Prostate gland (tissue), 2 donors: Measurements from ENCODE around the gene CTTNBP2NL. TPM values are rescaled to one million over a fixed set of nuclear protein-coding genes. Genes with fewer than 3 reads are reported as not detected.

ENCODE experiments used
- DNase-seq: peaks from one replicate; pipeline ENCODE4 v3.0.0-alpha.2; 2019; ENCODE audit warnings: low spot score
- H3K27ac ChIP-seq, 2 donors: fragments of 200-600 bp; sonication (generic); 2 replicates each; pipeline ENCODE4 v1.5.1; 2017 to 2019
- H3K27me3 ChIP-seq: fragments of 200-600 bp; sonication (generic); replicated peaks from 2 replicates; pipeline ENCODE4 v1.5.1; 2019; ENCODE audit not compliant: insufficient read depth
- H3K36me3 ChIP-seq, 2 donors: fragments of 200-600 bp; sonication (generic); 1 replicate in 1 of 2; 2 replicates in 1 of 2; pipeline versions ENCODE4 v1.5.1 to v1.8.1; 2017 to 2019
- H3K4me1 ChIP-seq: fragments of 200-600 bp; sonication (generic); replicated peaks from 2 replicates; pipeline ENCODE4 v1.5.1; 2019
- H3K4me3 ChIP-seq, 2 donors: fragments of 200-600 bp; sonication (generic); 2 replicates each; pipeline ENCODE4 v1.5.1; 2017 to 2019
- H3K9me3 ChIP-seq: fragments of 200-600 bp; sonication (generic); 2 replicates; pipeline ENCODE4 v1.5.1; 2017
- POLR2A ChIP-seq: fragments of 450-650 bp; IDR thresholded peaks from one replicate; pipeline ENCODE4 v1.6.1; 2016; ENCODE audit warnings: antibody characterized with exemption, mild to moderate bottlenecking
- POLR2AphosphoS5 ChIP-seq: sonication (generic); formaldehyde crosslinking; IDR thresholded peaks from one replicate; pipeline ENCODE4 v1.6.1; 2017; ENCODE audit warnings: antibody characterized with exemption
- WGBS: methylation state at CpG from one replicate; pipeline ENCODE4 v1.1.5; 2018; 5-methylcytosine and 5-hydroxymethylcytosine counted together
- intact Hi-C: fragments of 100-400 bp; cut with DNase I; formaldehyde crosslinking; loops from one replicate; pipeline ENCODE4 v1.14.2; 2022
- total RNA-seq, 2 donors: library from RNA; depleted of rRNA; stranded (reverse); fragments of >200 nt; gene quantifications; one replicate each; pipeline ENCODE4 v1.1.0, GENCODE V29; 2016
- TF ChIP-seq, protein P1 (sequence below), 4 experiments: fragments of 200-600 bp in 2 of 4; fragments of 450-650 bp in 2 of 4; sonication (generic) in 2 of 4; IDR thresholded peaks; 1 replicate in 3 of 4; 2 replicates in 1 of 4; pipeline ENCODE4 v1.5.1; 2016 to 2019; ENCODE audit warnings: antibody characterized with exemption in 4 of 4, mild to moderate bottlenecking in 2 of 4, moderate library complexity in 2 of 4

Gene CTTNBP2NL
- total RNA-seq, 2 donors from 2014 or later: 10.6 to 15.2 TPM

- H3K36me3 ChIP-seq: no peaks in the 10 kb centered on the region
- TF ChIP-seq POLR2A (no peak), POLR2AphosphoS5 (no peak)
- TF ChIP-seq, protein P1, sequence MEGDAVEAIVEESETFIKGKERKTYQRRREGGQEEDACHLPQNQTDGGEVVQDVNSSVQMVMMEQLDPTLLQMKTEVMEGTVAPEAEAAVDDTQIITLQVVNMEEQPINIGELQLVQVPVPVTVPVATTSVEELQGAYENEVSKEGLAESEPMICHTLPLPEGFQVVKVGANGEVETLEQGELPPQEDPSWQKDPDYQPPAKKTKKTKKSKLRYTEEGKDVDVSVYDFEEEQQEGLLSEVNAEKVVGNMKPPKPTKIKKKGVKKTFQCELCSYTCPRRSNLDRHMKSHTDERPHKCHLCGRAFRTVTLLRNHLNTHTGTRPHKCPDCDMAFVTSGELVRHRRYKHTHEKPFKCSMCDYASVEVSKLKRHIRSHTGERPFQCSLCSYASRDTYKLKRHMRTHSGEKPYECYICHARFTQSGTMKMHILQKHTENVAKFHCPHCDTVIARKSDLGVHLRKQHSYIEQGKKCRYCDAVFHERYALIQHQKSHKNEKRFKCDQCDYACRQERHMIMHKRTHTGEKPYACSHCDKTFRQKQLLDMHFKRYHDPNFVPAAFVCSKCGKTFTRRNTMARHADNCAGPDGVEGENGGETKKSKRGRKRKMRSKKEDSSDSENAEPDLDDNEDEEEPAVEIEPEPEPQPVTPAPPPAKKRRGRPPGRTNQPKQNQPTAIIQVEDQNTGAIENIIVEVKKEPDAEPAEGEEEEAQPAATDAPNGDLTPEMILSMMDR (IDR thresholded peaks at IDR 0.05): no peak
- WGBS: 89% methylated on average over 5 of the region's 5 CpGs
- H3K4me3 ChIP-seq: no peak overlapping the region
- H3K27me3 ChIP-seq: no peaks in the 10 kb centered on the region
- no peaks in the 10 kb centered on the region for H3K4me1 ChIP-seq
- no peak overlapping the region for H3K27ac ChIP-seq
- intact Hi-C loops: no loop called here
- H3K9me3 ChIP-seq: no peaks in the 10 kb centered on the region
- DNase-seq: no peak
Observed at GRCh38 chr1:112488141-112488540, 92.1 kb downstream of the CTTNBP2NL start.

GRCh38 chr1:112492076-112492475 is 96.1 kb downstream of the CTTNBP2NL start:
- TF ChIP-seq, protein P1 (IDR thresholded peaks at IDR 0.05): no peak
- TF ChIP-seq POLR2AphosphoS5 (no peak), POLR2A (no peak)
- Histone ChIP-seq H3K36me3 (no peaks in the 10 kb centered on the region), H3K4me1 (no peaks in the 10 kb centered on the region), H3K27ac (no peak overlapping the region), H3K27me3 (no peaks in the 10 kb centered on the region), H3K9me3 (no peaks in the 10 kb centered on the region), H3K4me3 (no peak overlapping the region)
- no peak for DNase-seq
- WGBS: 79% methylated on average over 1 of the region's 1 CpG
- intact Hi-C loops: no loop called here

GRCh38 chr1:112493351-112493750 is 97.3 kb downstream of the CTTNBP2NL start:
- WGBS: 86% methylated on average over 6 of the region's 6 CpGs
- intact Hi-C loops: no loop called here
- Histone ChIP-seq H3K27me3 (no peaks in the 10 kb centered on the region), H3K4me1 (no peaks in the 10 kb centered on the region), H3K4me3 (no peak overlapping the region), H3K9me3 (no peaks in the 10 kb centered on the region), H3K27ac (no peak overlapping the region), H3K36me3 (no peaks in the 10 kb centered on the region)
- TF ChIP-seq POLR2AphosphoS5 (no peak), POLR2A (no peak)
- TF ChIP-seq, protein P1 (IDR thresholded peaks at IDR 0.05): no peak
- no peak for DNase-seq

GRCh38 chr1:112496290-112496689 is 100.3 kb downstream of the CTTNBP2NL start:
- DNase-seq: no peak
- no peaks in the 10 kb centered on the region for H3K36me3 ChIP-seq
- H3K4me1 ChIP-seq: no peaks in the 10 kb centered on the region
- TF ChIP-seq, protein P1 (IDR thresholded peaks at IDR 0.05): no peak
- TF ChIP-seq POLR2A: no peak
- no peak for TF ChIP-seq POLR2AphosphoS5
- WGBS: 76% methylated on average over 5 of the region's 5 CpGs
- intact Hi-C loops: no loop called here
- no peak overlapping the region for H3K27ac ChIP-seq
- H3K9me3 ChIP-seq: no peaks in the 10 kb centered on the region
- no peaks in the 10 kb centered on the region for H3K27me3 ChIP-seq
- H3K4me3 ChIP-seq: no peak overlapping the region

- Histone ChIP-seq H3K27ac (peak overlapping the region; percentile 58 to 74), H3K36me3 (no peaks in the 10 kb centered on the region), H3K9me3 (no peaks in the 10 kb centered on the region), H3K27me3 (no peaks in the 10 kb centered on the region), H3K4me1 (no peaks in the 10 kb centered on the region), H3K4me3 (peak overlapping the region; percentile 43 to 44)
- 4% methylated on average over 48 of the region's 65 CpGs for WGBS
- DNase-seq: peak; percentile 70
- intact Hi-C loops: loop anchor here (2.0 to 10.0 kb wide), 3 partner anchors 115 to 205 kb away; partner anchors contain the start of genes CAPZA1, MOV10, RHOC and ST7L
- TF ChIP-seq POLR2A (no peak), POLR2AphosphoS5 (peak; percentile 54)
- TF ChIP-seq, protein P1 (IDR thresholded peaks at IDR 0.05): peak; percentile 38 to 86 (median 70)
Observed at GRCh38 chr1:112501810-112502641, 106.0 kb downstream of the CTTNBP2NL start.
